ENCODE measurements around the gene MGARP. TPM values are rescaled to one million over a fixed set of nuclear protein-coding genes. Genes with fewer than 3 reads are reported as not detected.

The MGARP gene
- total and polyA plus RNA-seq, 9 of the 15 experiments (the other 6 are each of a cell fraction or from before 2014, with no cell fraction given): 0.11 to 0.45 (median 0.23) TPM; not detected in 4

DNA sequence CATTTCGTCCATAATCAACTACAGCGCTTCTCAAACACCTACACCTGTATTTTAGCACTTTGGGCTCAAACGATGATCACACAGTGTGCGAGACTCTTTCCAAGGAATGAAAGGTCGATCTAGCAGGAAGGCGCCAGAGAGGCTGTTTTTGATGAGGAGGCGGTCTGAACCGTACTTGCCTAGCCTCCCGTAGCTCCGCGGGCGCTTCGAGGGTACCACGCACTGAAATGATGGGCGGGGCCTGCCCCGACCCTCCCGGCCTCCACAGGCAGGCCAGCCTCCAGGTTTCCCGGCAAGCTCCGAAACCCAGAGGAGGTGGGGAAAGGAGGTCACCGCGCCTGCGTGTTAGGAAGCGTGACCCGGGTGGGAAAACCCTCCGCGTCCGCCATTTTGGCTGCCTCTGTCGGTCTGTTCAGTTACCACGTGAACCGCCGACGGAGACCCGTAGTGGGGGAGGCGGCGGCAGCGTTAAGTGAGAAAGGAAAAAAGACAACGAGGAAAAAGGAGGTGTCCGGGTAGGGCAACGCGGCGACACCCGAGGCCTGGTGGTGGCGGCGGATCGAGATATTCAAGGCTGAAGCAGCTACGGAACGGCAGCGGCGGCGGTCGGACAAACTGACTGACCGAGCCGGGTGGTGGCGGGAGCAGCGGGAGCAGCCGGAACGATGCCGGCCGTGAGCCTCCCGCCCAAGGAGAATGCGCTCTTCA lies 21.2 kb upstream of the MGARP start, which contains the start of gene NAA15 (continued):
- TF ChIP-seq MGA (IDR thresholded peaks at IDR 0.05) (peak; percentile 80), YY1 (IDR thresholded peaks at IDR 0.05; ENCODE audit: borderline replicate concordance in 1 of 3, control insufficient read depth in 1 of 3, extremely low read depth in 1 of 3, insufficient read depth in 3 of 3, insufficient read length in 1 of 3, insufficient replicate concordance in 2 of 3, low read depth in 1 of 3, low read length in 2 of 3) (peak; percentile 87 to 98 (median 96)), ILF3 (IDR thresholded peaks at IDR 0.05; ENCODE audit: borderline replicate concordance) (no peak), ARNT (IDR thresholded peaks at IDR 0.05) (0 out of 4 replicates have a peak, but pooled peaks of 1 of the 2 experiments have one; percentile 12), CREM (IDR thresholded peaks at IDR 0.05; ENCODE audit: low read depth) (peak; percentile 74), ZBTB9 (CRISPR knock-in tag; IDR thresholded peaks at IDR 0.05) (no peak), ZEB2 (IDR thresholded peaks at IDR 0.05) (peak; percentile 47; the same call in 1 of the 2 replicates), CBX3 (IDR thresholded peaks at IDR 0.05; ENCODE audit: borderline replicate concordance in 1 of 2, low read length in 2 of 2) (peak in 1 of 2 experiments; percentile 61; a peak in 1 of 3 replicates), MITF (IDR thresholded peaks at IDR 0.05) (no peak; the same call in 1 of the 2 replicates), XRCC4 (IDR thresholded peaks at IDR 0.05; ENCODE audit: extremely low read depth, insufficient read depth, insufficient read length) (no peak)

Measured in K562 (cell line).